Middle frontal gyrus (tissue), 1 donor: Measurements from ENCODE around the gene KLHL40.
"Not testable (repeated sequence)": the region's sequence is repeated elsewhere in the genome, so short reads cannot be mapped to it uniquely, and the experiment has no call there.

Experiments used
- DNase-seq: peaks from one replicate; pipeline ENCODE4 v3.0.0-alpha.2; 2015; ENCODE audit warnings: low spot score; ENCODE audit errors: extremely low spot score

Gene KLHL40

DNA sequence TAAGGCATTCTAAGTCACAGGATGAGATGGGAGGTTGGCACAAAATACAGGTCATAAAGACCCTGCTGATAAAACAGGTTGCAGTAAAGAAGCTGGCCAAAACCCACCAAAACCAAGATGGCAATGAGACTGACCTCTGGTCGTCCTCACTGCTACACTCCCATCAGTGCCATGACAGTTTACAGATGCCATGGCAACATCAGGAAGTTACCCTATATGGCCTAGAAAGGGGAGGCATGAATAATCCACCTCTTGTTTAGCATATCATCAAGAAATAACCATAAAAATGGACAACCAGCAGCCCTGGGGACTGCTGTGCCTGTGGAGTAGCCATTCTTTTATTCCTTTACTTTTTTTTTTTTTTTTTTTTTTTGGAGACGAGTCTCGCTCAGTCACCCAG is 37.1 kb downstream of the KLHL40 start:
- DNase-seq, result not testable (repeated sequence)

DNA sequence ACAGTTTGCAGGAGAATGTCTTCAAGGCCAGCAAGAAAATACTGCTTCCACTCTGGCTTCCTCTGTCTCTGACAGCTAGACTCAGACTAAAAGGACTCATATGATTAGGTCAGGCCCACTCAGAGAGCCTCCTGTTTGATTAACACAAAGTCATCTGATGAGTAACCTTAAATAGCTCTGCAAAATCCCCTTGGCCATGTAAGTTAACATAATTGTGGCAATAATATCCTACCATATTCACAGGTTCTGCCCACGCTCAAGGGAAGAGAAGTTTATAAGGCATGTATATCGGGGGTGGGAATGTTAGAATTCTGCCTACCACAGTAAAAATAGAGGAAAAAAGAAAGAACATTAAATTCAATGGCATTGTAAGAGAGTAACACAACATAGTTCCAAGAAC is 37.9 kb downstream of the KLHL40 start:
- no peak for DNase-seq

- no peak for DNase-seq
Observed at GRCh38 chr3:42725454-42725853, 40.1 kb downstream of the KLHL40 start.

DNA sequence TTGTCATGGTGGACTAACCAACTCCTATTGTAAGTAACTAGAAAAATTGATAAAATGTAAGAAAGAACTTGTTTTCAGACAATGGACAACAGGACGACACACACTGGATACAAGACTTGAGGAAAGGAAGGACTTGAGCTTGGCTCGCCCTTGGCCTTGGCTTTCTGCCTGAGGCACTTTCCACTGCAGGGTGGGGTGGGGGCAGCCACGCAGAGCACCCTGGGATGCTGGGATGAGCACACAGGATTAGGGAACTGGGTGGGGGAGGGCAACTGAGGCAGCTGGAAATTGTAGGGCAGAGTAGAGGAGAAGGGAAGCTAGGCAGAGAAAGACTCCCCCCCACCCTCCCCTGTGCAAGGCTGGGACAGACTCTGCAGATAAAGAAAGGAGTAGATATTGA is 42.7 kb downstream of the KLHL40 start:
- DNase-seq, result no peak

GRCh38 chr3:42728668-42729364 is 43.5 kb downstream of the KLHL40 start:
- no peak for DNase-seq

DNA sequence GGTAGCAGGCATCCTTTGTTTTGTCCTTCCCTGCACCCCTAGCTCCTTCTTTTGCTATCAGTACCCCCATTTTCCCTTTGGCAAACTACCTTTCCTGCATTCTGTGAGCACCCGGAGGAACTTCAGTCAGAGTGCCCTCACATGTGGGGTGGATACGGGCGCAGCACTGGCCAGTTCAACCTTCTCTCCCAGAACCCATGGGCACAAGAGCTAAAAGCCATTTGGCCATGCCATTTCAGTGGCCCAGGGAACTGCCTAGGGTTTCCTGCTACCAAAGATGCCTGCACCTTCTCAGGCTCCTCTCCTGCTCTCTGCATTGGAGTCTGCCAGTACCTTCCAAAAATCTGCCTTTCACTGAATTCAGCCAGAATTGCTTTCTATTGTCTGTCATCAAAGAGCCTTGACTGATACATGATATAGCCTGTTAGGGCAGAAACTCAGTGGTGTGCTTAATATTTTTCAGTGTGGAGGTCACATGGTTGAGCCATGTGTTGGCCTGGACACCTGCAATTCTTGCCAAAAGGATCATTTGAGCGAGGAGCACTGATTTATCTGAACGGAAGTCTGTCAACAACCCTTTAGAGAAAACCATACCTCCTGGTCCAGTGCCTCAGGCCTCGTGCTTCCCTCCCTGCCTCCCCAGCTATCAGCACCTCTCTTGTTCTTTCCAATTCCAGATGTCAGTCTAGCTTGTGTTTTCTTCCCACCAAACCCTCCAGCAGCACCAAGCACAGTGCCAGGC is 44.2 kb downstream of the KLHL40 start:
- DNase-seq, result no peak

- no peak for DNase-seq
Observed at GRCh38 chr3:42730294-42730693, 45.0 kb downstream of the KLHL40 start.

- no peak for DNase-seq
Observed at GRCh38 chr3:42730706-42731420, 45.5 kb downstream of the KLHL40 start.

DNA sequence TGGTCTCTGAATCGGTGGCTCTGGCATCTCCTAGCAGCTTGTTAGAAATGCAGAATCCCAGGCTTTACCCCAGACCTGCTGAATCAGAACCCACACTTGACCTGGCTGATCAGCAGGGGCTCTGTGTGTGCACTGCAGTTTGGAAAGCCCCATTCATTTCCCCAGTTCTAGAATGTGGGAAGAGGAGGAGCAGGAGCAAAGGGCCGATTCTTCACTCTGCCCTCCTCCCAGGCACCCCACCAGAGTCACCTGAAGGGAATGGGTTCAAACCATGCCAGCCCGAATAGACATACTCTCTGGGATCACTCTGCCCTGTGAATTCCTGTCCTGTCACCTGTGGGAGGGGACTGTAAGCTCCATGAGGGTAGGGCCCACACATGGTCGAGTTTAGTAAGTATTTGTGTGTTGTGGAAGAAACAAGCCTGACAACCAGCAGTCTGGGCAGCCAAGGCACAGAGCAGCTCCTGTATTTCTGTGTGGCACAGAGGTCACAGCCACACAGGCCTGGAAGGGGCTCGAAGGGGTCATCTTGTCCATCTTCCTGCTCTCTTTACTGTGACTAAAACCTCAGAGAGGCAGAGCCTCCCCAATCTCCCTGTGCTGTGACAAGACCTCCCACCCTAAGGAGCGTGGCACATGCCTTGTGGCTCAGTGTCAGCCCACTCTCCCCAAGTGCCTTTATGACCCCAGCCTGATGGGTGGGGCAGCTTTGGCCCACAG is 46.3 kb downstream of the KLHL40 start:
- no peak for DNase-seq

- DNase-seq, result peak; percentile 81
Observed at GRCh38 chr3:42732196-42732828, 47.0 kb downstream of the KLHL40 start.

GRCh38 chr3:42732829-42733459 is 47.6 kb downstream of the KLHL40 start:
- no peak for DNase-seq

GRCh38 chr3:42733501-42734262 is 48.3 kb downstream of the KLHL40 start:
- no peak for DNase-seq

DNA sequence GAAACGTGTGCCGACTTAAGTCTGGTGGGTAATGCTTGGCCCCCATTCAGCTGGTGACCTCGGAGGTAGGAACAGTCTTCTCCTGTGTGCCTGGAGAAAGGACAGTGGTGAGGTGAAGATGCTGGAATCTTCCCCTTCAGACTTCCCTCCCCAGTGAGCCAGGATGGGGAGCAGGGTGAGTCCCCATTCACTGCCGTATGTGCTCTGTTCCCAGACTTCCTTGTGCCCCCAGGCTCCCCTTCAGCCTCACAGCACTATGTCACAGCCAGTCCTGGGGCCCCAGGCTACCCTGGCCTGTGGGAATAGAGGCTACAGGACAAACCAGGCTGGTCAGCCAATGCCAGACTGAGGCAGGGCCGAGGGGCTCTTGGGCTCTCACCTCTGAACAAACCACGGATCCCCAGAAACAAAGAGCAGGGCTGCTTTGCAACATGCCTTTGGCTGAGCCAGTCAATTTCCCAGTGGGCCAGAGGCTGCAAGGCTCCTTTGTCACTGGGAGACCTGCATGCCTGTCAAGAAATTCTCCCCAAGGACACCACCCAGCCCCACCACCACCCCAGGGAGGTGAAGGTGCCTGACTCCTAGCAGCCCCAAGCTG is 49.0 kb downstream of the KLHL40 start:
- no peak for DNase-seq

GRCh38 chr3:42735019-42735418 is 49.7 kb downstream of the KLHL40 start:
- DNase-seq, result no peak

GRCh38 chr3:42735615-42736014 is 50.3 kb downstream of the KLHL40 start:
- no peak for DNase-seq

- no peak for DNase-seq
Observed at GRCh38 chr3:42736081-42736480, 50.7 kb downstream of the KLHL40 start.

- no peak for DNase-seq
Observed at GRCh38 chr3:42736531-42736930, 51.2 kb downstream of the KLHL40 start.

DNA sequence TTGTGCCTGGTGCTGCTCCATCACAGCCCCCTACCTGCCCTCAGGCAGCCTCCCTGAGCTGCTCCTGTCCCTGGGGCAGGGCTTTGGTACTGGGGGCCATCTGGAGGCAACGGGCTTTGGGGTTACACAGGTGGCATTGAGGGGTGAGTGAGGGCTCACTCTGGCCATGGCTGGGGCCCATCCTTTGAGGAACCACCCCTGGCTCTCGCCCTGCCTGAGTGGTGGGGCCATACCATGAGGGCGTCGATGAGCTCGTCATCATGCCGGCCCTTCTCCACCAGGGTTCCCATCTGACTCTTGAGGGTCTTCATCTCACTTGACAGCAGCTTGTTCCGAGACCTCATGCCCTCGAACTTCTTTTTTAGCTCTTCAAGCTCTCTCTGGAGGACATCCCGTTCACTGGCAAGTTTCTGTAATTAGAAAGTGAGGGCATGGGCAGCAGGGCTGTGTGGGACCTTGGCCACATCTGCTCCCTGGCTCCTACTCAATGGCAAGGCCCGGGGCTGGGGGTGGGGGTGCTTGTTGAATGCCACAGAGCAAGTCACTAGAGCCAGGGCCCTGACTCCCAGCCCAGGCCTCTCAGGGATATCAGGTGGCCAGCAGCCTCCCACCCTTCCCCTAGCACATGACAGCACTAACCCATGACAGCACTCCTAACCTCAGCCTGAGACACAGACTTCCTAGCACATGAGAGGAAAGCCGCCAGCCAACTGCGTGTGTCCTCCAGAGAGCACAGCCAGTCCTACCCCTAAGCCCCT is 54.2 kb downstream of the KLHL40 start:
- no peak for DNase-seq

GRCh38 chr3:42741796-42742195 is 56.5 kb downstream of the KLHL40 start:
- no peak for DNase-seq
